HEK293 (cell line): Measurements from ENCODE around the gene YPEL1.
A peak's percentile ranks its signal among the peaks of the same experiment; 100 is the strongest.

Experiments
- CTCF ChIA-PET: fragments of 350-600 bp; formaldehyde crosslinking; extraction: SDS; loops from one replicate; lab custom pipeline; 2021; ENCODE audit warnings: antibody characterized with exemption; lab: Yijun Ruan, JAX
- POLR2A ChIA-PET: fragments of 300-600 bp; formaldehyde crosslinking; extraction: SDS; loops from one replicate; lab custom pipeline; 2020; ENCODE audit warnings: antibody characterized with exemption, inconsistent platforms; lab: Yijun Ruan, JAX
- H3K27ac ChIP-seq: fragments of 200-500 bp; sonication (Bioruptor generic); 2 replicates; pipeline ENCODE4 v1.5.1; 2014; ENCODE audit warnings: low read depth, low read length, control low read depth, inconsistent platforms; ENCODE audit errors: extremely low read depth
- H3K36me3 ChIP-seq, 2 experiments: fragments of 200-500 bp in 1 of 2; sonication (Bioruptor generic) in 1 of 2; 1 replicate in 1 of 2; 2 replicates in 1 of 2; pipeline ENCODE4 v1.5.1; 2014 to 2017; ENCODE audit warnings: inconsistent platforms in 2 of 2, low read length in 2 of 2; ENCODE audit not compliant: control insufficient read depth in 2 of 2, insufficient read depth in 1 of 2
- H3K4me1 ChIP-seq: fragments of 200-500 bp; sonication (Bioruptor generic); 2 replicates; pipeline ENCODE4 v1.5.1; 2014; ENCODE audit warnings: mild to moderate bottlenecking, low read length, inconsistent platforms; ENCODE audit not compliant: control insufficient read depth, insufficient read depth
- H3K4me3 ChIP-seq: 2 replicates; pipeline ENCODE4 v1.5.1; 2011; ENCODE audit warnings: low read depth, mild to moderate bottlenecking, control low read depth, low read length, moderate library complexity
- H3K9me3 ChIP-seq: fragments of 200-500 bp; sonication (Bioruptor generic); 2 replicates; pipeline ENCODE4 v1.5.1; 2014; ENCODE audit warnings: low read depth, low read length, inconsistent platforms; ENCODE audit not compliant: control insufficient read depth, insufficient read depth
- GLIS2 ChIP-seq: fragments of 450-650 bp; formaldehyde crosslinking; IDR thresholded peaks from 2 replicates; pipeline ENCODE4 v1.5.1; 2016; ENCODE audit warnings: missing biosample characterization, missing genetic modification characterization
- KLF7 ChIP-seq: fragments of 450-650 bp; formaldehyde crosslinking; IDR thresholded peaks from 2 replicates; pipeline ENCODE4 v1.5.1; 2016; ENCODE audit warnings: missing biosample characterization, missing genetic modification characterization, borderline replicate concordance
- KLF9 ChIP-seq: fragments of 450-650 bp; formaldehyde crosslinking; IDR thresholded peaks from 2 replicates; pipeline ENCODE4 v1.5.1; 2016; ENCODE audit warnings: missing biosample characterization, missing genetic modification characterization, low read depth
- OVOL3 ChIP-seq: fragments of 450-650 bp; formaldehyde crosslinking; IDR thresholded peaks from 2 replicates; pipeline ENCODE4 v1.5.1; 2016; ENCODE audit warnings: missing biosample characterization, missing genetic modification characterization
- PRDM1 ChIP-seq: fragments of 450-650 bp; formaldehyde crosslinking; IDR thresholded peaks from 2 replicates; pipeline ENCODE4; 2016; ENCODE audit warnings: missing biosample characterization, missing genetic modification characterization
- SALL2 ChIP-seq: fragments of 450-650 bp; formaldehyde crosslinking; IDR thresholded peaks from 2 replicates; pipeline ENCODE4 v1.5.0; 2017; ENCODE audit warnings: missing biosample characterization, mild to moderate bottlenecking, missing genetic modification characterization, borderline replicate concordance
- SCRT1 ChIP-seq: fragments of 450-650 bp; formaldehyde crosslinking; IDR thresholded peaks from 2 replicates; pipeline ENCODE4 v1.5.1; 2016; ENCODE audit warnings: missing biosample characterization, missing genetic modification characterization, borderline replicate concordance
- SCRT2 ChIP-seq: fragments of 450-650 bp; formaldehyde crosslinking; IDR thresholded peaks from 2 replicates; pipeline ENCODE4 v1.5.1; 2016; ENCODE audit warnings: missing biosample characterization, missing genetic modification characterization
- SP2 ChIP-seq: fragments of 450-650 bp; formaldehyde crosslinking; IDR thresholded peaks from 2 replicates; pipeline ENCODE4 v1.5.1; 2016; ENCODE audit warnings: missing biosample characterization, missing genetic modification characterization
- WT1 ChIP-seq: fragments of 450-650 bp; formaldehyde crosslinking; IDR thresholded peaks from 2 replicates; pipeline ENCODE4 v1.5.1; 2016; ENCODE audit warnings: missing biosample characterization, missing genetic modification characterization
- ZNF10 ChIP-seq: fragments of 450-650 bp; formaldehyde crosslinking; IDR thresholded peaks from 2 replicates; pipeline ENCODE4 v1.5.1; 2017; ENCODE audit warnings: missing biosample characterization, missing genetic modification characterization
- ZNF16 ChIP-seq: fragments of 450-650 bp; formaldehyde crosslinking; IDR thresholded peaks from 2 replicates; pipeline ENCODE4 v1.5.1; 2016; ENCODE audit warnings: low read depth, missing biosample characterization, missing genetic modification characterization
- ZNF202 ChIP-seq: fragments of 450-650 bp; formaldehyde crosslinking; IDR thresholded peaks from 2 replicates; pipeline ENCODE4 v1.5.1; 2016; ENCODE audit warnings: missing biosample characterization, missing genetic modification characterization, borderline replicate concordance
- ZNF274 ChIP-seq, 2 experiments: fragments of 200-500 bp in 1 of 2; fragments of 450-650 bp in 1 of 2; sonication (Bioruptor generic) in 1 of 2; formaldehyde crosslinking in 1 of 2; IDR thresholded peaks; 2 replicates each; pipeline versions ENCODE4 v1.5.1 to v1.6.1; 2014 to 2016; ENCODE audit warnings: borderline replicate concordance in 1 of 2, inconsistent platforms in 1 of 2, low read length in 1 of 2, missing biosample characterization in 1 of 2, missing genetic modification characterization in 1 of 2
- ZNF324 ChIP-seq: fragments of 450-650 bp; formaldehyde crosslinking; IDR thresholded peaks from 2 replicates; pipeline ENCODE4 v1.5.1; 2016; ENCODE audit warnings: missing biosample characterization, missing genetic modification characterization
- ZNF354C ChIP-seq: fragments of 450-650 bp; formaldehyde crosslinking; IDR thresholded peaks from 2 replicates; pipeline ENCODE4 v1.5.1; 2016; ENCODE audit warnings: missing biosample characterization, missing genetic modification characterization, low read depth, borderline replicate concordance
- ZNF48 ChIP-seq: fragments of 450-650 bp; formaldehyde crosslinking; IDR thresholded peaks from 2 replicates; pipeline ENCODE4 v1.5.1; 2016; ENCODE audit warnings: missing biosample characterization, missing genetic modification characterization
- ZNF510 ChIP-seq: fragments of 450-650 bp; formaldehyde crosslinking; IDR thresholded peaks from 2 replicates; pipeline ENCODE4 v1.5.1; 2018; ENCODE audit warnings: mild to moderate bottlenecking, missing genetic modification characterization, missing biosample characterization; ENCODE audit not compliant: insufficient replicate concordance
- ZNF548 ChIP-seq: fragments of 450-650 bp; formaldehyde crosslinking; IDR thresholded peaks from 2 replicates; pipeline ENCODE4 v1.5.1; 2016; ENCODE audit warnings: missing biosample characterization, missing genetic modification characterization
- ZNF571 ChIP-seq: fragments of 450-650 bp; formaldehyde crosslinking; IDR thresholded peaks from 2 replicates; pipeline ENCODE4 v1.5.0; 2017; ENCODE audit warnings: missing biosample characterization, missing genetic modification characterization
- ZNF670 ChIP-seq: fragments of 450-650 bp; formaldehyde crosslinking; IDR thresholded peaks from 2 replicates; pipeline ENCODE4 v1.5.1; 2016; ENCODE audit warnings: missing biosample characterization, missing genetic modification characterization, low read depth
- ZNF791 ChIP-seq: fragments of 450-650 bp; formaldehyde crosslinking; IDR thresholded peaks from 2 replicates; pipeline ENCODE4 v1.5.1; 2016; ENCODE audit warnings: missing biosample characterization, missing genetic modification characterization
- TF ChIP-seq, protein P1 (sequence below): fragments of 450-650 bp; IDR thresholded peaks from 2 replicates; pipeline ENCODE4 v1.5.1; 2018; ENCODE audit warnings: missing biosample characterization, missing genetic modification characterization
- TF ChIP-seq, protein P2 (sequence below): fragments of 450-650 bp; IDR thresholded peaks from 2 replicates; pipeline ENCODE4 v1.5.1; 2018; ENCODE audit warnings: missing biosample characterization, mild to moderate bottlenecking, missing genetic modification characterization
- TF ChIP-seq, protein P3 (sequence below): fragments of 450-650 bp; formaldehyde crosslinking; IDR thresholded peaks from 2 replicates; pipeline ENCODE4; 2016; ENCODE audit warnings: missing biosample characterization, missing genetic modification characterization
- TF ChIP-seq, protein P4 (sequence below): fragments of 450-650 bp; formaldehyde crosslinking; IDR thresholded peaks from 2 replicates; pipeline ENCODE4 v1.5.1; 2016; ENCODE audit warnings: missing biosample characterization, missing genetic modification characterization
- TF ChIP-seq, protein P5 (sequence below): fragments of 450-650 bp; formaldehyde crosslinking; IDR thresholded peaks from 2 replicates; pipeline ENCODE4 v1.5.1; 2017; ENCODE audit warnings: missing biosample characterization, missing genetic modification characterization
- TF ChIP-seq, protein P6 (sequence below): fragments of 450-650 bp; formaldehyde crosslinking; optimal IDR thresholded peaks from 2 replicates; pipeline ENCODE3; 2016; ENCODE audit warnings: missing biosample characterization, mild to moderate bottlenecking, missing genetic modification characterization

The YPEL1 gene

DNA sequence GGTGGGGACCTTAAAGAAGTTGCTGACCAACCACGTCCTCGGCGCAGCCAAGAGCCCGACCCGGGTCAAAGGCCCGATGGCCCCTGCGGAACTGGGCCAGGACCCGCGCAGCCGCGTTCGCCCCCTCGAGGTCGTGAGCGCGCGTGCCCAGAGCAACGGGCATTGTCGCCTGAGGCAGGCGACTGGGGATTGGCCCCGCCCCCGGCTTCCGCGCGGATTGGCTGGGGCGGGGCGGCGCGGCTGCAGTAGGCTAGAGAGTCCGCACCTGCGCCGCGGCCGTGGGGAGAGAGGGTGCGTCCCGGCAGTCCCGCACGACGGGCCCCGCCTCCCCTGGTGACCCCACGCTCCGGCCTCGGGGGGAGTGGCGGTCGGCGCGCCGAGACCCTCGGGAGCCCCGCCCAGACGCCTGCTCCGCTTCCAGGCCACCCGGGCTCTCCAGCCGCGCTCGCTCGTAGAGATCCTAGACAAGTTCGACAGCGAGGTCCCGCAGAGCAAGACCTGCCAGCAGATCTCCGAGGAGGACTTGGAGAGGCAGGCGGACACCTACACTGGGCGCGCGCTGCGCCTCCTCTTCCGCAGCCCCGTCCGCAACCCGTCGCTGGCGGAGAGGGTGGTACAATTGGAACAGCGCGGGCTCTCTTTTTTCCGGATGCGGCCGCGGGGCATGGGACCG, 78.1 kb downstream of the YPEL1 start:
- ChIA-PET CTCF (interaction anchor here (0.6 to 0.9 kb wide), 2 partner anchors 15 to 246 kb away, joined by 3 read pairs; no protein-coding TSS in a partner anchor), POLR2A (interaction anchor here (0.7 to 1.3 kb wide), 4 partner anchors 9 to 103 kb away, joined by 3 to 5 read pairs (median 3); partner anchors contain the start of gene PPIL2)
- Histone ChIP-seq H3K9me3 (no peaks in the 10 kb centered on the region), H3K36me3 (peaks cover 0 to 18% of the 10 kb centered on the region in 2 experiments; a peak in 2 of 3 replicates), H3K4me1 (no peaks in the 10 kb centered on the region), H3K4me3 (peak overlapping the region; percentile 50), H3K27ac (peak overlapping the region; percentile 13; the same call in 1 of the 2 replicates)
- no peak for TF ChIP-seq ZNF16
- no peak for TF ChIP-seq ZNF324
- TF ChIP-seq ZNF48 (tag by site-specific recombination) = no peak
- TF ChIP-seq ZNF274 (IDR thresholded peaks at IDR 0.05; ENCODE audit: low read length) = no peak
- TF ChIP-seq ZNF274 (tag by site-specific recombination; IDR thresholded peaks at IDR 0.05; ENCODE audit: borderline replicate concordance) = no peak
- no peak for TF ChIP-seq KLF7 (tag by site-specific recombination)
- TF ChIP-seq, protein P1, sequence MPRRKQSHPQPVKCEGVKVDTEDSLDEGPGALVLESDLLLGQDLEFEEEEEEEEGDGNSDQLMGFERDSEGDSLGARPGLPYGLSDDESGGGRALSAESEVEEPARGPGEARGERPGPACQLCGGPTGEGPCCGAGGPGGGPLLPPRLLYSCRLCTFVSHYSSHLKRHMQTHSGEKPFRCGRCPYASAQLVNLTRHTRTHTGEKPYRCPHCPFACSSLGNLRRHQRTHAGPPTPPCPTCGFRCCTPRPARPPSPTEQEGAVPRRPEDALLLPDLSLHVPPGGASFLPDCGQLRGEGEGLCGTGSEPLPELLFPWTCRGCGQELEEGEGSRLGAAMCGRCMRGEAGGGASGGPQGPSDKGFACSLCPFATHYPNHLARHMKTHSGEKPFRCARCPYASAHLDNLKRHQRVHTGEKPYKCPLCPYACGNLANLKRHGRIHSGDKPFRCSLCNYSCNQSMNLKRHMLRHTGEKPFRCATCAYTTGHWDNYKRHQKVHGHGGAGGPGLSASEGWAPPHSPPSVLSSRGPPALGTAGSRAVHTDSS (tag by site-specific recombination) = no peak
- no peak for TF ChIP-seq ZNF791 (tag by site-specific recombination)
- no peak for TF ChIP-seq SALL2 (tag by site-specific recombination)
- 0 out of 2 replicates have a peak, but pooled peaks have one; percentile 23 for TF ChIP-seq SCRT2
- TF ChIP-seq, protein P2, sequence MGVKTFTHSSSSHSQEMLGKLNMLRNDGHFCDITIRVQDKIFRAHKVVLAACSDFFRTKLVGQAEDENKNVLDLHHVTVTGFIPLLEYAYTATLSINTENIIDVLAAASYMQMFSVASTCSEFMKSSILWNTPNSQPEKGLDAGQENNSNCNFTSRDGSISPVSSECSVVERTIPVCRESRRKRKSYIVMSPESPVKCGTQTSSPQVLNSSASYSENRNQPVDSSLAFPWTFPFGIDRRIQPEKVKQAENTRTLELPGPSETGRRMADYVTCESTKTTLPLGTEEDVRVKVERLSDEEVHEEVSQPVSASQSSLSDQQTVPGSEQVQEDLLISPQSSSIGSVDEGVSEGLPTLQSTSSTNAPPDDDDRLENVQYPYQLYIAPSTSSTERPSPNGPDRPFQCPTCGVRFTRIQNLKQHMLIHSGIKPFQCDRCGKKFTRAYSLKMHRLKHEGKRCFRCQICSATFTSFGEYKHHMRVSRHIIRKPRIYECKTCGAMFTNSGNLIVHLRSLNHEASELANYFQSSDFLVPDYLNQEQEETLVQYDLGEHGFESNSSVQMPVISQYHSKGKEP (tag by site-specific recombination) = no peak
- no peak for TF ChIP-seq WT1
- TF ChIP-seq ZNF510 (tag by site-specific recombination) = no peak
- no peak for TF ChIP-seq ZNF354C (tag by site-specific recombination)
- TF ChIP-seq ZNF670 (tag by site-specific recombination) = no peak
- no peak for TF ChIP-seq PRDM1
- no peak for TF ChIP-seq OVOL3 (tag by site-specific recombination)
- peak; percentile 60 for TF ChIP-seq SP2 (tag by site-specific recombination)
- no peak for TF ChIP-seq ZNF202 (tag by site-specific recombination)
- TF ChIP-seq, protein P3, sequence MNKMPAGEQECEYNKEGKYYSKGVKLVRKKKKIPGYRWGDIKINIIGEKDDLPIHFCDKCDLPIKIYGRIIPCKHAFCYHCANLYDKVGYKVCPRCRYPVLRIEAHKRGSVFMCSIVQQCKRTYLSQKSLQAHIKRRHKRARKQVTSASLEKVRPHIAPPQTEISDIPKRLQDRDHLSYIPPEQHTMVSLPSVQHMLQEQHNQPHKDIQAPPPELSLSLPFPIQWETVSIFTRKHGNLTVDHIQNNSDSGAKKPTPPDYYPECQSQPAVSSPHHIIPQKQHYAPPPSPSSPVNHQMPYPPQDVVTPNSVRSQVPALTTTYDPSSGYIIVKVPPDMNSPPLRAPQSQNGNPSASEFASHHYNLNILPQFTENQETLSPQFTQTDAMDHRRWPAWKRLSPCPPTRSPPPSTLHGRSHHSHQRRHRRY (tag by site-specific recombination) = no peak
- no peak for TF ChIP-seq ZNF571
- TF ChIP-seq GLIS2 (tag by site-specific recombination) = peak; percentile 87
- TF ChIP-seq ZNF548 (tag by site-specific recombination) = no peak
- TF ChIP-seq KLF9 = peak; percentile 82
- TF ChIP-seq, protein P4, sequence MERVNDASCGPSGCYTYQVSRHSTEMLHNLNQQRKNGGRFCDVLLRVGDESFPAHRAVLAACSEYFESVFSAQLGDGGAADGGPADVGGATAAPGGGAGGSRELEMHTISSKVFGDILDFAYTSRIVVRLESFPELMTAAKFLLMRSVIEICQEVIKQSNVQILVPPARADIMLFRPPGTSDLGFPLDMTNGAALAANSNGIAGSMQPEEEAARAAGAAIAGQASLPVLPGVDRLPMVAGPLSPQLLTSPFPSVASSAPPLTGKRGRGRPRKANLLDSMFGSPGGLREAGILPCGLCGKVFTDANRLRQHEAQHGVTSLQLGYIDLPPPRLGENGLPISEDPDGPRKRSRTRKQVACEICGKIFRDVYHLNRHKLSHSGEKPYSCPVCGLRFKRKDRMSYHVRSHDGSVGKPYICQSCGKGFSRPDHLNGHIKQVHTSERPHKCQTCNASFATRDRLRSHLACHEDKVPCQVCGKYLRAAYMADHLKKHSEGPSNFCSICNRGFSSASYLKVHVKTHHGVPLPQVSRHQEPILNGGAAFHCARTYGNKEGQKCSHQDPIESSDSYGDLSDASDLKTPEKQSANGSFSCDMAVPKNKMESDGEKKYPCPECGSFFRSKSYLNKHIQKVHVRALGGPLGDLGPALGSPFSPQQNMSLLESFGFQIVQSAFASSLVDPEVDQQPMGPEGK (tag by site-specific recombination) = peak; percentile 44; the same call in 1 of the 2 replicates
- TF ChIP-seq, protein P5, sequence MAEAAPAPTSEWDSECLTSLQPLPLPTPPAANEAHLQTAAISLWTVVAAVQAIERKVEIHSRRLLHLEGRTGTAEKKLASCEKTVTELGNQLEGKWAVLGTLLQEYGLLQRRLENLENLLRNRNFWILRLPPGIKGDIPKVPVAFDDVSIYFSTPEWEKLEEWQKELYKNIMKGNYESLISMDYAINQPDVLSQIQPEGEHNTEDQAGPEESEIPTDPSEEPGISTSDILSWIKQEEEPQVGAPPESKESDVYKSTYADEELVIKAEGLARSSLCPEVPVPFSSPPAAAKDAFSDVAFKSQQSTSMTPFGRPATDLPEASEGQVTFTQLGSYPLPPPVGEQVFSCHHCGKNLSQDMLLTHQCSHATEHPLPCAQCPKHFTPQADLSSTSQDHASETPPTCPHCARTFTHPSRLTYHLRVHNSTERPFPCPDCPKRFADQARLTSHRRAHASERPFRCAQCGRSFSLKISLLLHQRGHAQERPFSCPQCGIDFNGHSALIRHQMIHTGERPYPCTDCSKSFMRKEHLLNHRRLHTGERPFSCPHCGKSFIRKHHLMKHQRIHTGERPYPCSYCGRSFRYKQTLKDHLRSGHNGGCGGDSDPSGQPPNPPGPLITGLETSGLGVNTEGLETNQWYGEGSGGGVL (tag by site-specific recombination) = 0 out of 2 replicates have a peak, but pooled peaks have one; percentile 39
- no peak for TF ChIP-seq SCRT1 (tag by site-specific recombination)
- TF ChIP-seq ZNF10 (tag by site-specific recombination) = no peak
- TF ChIP-seq, protein P6, sequence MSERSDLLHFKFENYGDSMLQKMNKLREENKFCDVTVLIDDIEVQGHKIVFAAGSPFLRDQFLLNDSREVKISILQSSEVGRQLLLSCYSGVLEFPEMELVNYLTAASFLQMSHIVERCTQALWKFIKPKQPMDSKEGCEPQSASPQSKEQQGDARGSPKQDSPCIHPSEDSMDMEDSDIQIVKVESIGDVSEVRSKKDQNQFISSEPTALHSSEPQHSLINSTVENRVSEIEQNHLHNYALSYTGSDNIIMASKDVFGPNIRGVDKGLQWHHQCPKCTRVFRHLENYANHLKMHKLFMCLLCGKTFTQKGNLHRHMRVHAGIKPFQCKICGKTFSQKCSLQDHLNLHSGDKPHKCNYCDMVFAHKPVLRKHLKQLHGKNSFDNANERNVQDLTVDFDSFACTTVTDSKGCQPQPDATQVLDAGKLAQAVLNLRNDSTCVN (tag by site-specific recombination) = peak; percentile 88
